SU-DHL-6 (cell line): ENCODE data around the gene BRD4.

Experiments used
- EZH2phosphoT487 ChIP-seq: fragments of 200-600 bp; sonication (generic), shearing (Covaris generic); conservative IDR thresholded peaks from 2 replicates; pipeline ENCODE4 v1.6.1; 2018; ENCODE audit warnings: mild to moderate bottlenecking, antibody characterized with exemption, low read length, moderate library complexity, mixed read lengths
- TF ChIP-seq, protein P1 (sequence below): fragments of 200-600 bp; sonication (generic); IDR thresholded peaks from one replicate; pipeline ENCODE4 v1.5.1; 2017; ENCODE audit warnings: antibody characterized with exemption, mild to moderate bottlenecking, low read length, moderate library complexity; ENCODE audit not compliant: insufficient read depth, poor library complexity, severe bottlenecking

DNA sequence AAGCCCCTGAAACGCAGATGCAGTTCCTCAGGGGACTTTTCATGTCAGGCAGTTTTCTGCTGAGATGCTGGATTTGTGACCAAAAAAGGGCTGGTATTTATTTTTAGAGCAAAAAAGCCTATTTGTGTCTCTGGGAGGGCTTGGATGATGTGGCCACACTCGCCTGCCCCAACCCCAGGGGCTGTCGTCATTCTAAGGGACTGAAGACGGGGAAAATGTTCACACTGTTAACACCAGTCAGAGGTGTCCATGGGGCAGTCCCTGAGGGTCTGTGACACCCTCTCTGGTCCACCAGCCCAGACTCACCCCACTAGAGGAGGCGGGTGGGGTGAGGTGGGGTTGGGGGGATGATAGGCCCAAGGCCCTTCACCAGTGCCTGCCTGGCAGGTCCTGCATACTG, 84.2 kb downstream of the BRD4 start:
- TF ChIP-seq, protein P1, sequence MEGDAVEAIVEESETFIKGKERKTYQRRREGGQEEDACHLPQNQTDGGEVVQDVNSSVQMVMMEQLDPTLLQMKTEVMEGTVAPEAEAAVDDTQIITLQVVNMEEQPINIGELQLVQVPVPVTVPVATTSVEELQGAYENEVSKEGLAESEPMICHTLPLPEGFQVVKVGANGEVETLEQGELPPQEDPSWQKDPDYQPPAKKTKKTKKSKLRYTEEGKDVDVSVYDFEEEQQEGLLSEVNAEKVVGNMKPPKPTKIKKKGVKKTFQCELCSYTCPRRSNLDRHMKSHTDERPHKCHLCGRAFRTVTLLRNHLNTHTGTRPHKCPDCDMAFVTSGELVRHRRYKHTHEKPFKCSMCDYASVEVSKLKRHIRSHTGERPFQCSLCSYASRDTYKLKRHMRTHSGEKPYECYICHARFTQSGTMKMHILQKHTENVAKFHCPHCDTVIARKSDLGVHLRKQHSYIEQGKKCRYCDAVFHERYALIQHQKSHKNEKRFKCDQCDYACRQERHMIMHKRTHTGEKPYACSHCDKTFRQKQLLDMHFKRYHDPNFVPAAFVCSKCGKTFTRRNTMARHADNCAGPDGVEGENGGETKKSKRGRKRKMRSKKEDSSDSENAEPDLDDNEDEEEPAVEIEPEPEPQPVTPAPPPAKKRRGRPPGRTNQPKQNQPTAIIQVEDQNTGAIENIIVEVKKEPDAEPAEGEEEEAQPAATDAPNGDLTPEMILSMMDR: no peak
- TF ChIP-seq EZH2phosphoT487: no peak
